ENCODE results near the gene ERLEC1. TPM values are rescaled to one million over a fixed set of nuclear protein-coding genes. Genes with fewer than 3 reads are reported as not detected.
A peak's percentile ranks its signal among the peaks of the same experiment; 100 is the strongest.

ERLEC1 gene, protein sequence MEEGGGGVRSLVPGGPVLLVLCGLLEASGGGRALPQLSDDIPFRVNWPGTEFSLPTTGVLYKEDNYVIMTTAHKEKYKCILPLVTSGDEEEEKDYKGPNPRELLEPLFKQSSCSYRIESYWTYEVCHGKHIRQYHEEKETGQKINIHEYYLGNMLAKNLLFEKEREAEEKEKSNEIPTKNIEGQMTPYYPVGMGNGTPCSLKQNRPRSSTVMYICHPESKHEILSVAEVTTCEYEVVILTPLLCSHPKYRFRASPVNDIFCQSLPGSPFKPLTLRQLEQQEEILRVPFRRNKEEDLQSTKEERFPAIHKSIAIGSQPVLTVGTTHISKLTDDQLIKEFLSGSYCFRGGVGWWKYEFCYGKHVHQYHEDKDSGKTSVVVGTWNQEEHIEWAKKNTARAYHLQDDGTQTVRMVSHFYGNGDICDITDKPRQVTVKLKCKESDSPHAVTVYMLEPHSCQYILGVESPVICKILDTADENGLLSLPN
- polyA plus RNA-seq (2013, experiment 1 of 2) = 33.7 TPM
- polyA plus RNA-seq (2013, experiment 2 of 2) = 35.2 TPM

DNA sequence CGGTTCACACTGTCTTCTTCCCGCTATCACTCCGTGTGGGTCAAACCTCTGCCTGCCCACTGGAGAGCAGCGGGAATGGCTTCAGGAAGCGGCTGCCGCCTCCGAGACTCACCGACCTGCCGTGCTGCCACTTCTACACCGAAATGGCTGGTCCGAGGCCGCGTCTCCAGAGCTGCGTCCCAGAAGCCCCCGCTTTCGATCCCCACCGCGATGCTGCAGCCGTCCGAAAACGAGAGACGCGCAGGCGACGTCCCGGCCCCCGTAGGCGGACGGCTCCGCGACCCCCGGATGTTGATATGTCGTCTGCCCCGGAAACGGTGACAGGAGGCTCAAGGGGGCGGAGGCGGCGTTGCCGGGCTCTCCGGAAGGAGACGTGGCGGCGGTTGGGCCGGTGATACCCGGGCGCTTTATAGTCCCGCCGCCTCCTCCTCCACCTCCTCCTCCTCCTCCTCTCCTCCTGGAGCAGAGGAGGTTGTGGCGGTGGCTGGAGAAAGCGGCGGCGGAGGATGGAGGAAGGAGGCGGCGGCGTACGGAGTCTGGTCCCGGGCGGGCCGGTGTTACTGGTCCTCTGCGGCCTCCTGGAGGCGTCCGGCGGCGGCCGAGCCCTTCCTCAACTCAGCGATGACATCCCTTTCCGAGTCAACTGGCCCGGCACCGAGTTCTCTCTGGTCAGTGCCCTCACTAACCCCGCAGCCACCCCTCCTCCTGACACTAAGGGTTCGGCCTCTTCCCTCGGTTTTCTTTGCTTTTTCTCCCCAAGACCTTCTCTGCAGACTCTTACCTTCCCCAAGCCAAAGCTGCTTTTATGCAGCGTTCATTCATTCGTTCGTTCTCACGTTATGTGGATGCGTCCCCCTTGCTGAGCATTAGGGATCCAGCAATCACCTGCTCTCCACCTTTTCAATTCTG is at the start of gene ERLEC1, which contains the start of gene ASB3:
ERLEC1 (plus strand) TSS at position 340 of the 909 bp plus-strand sequence; CDS start at position 507, 167 bp downstream.
ASB3 (minus strand) TSS at position 249 of the 909 bp plus-strand sequence. CDS start 21,381 bp downstream, outside the sequence.
- H2BK5ac ChIP-seq (ENCODE audit: low read length) = peak within 1 kb of the TSS; percentile 33
- WGBS, 2 donors (ENCODE audit: extremely low coverage in 2 of 2, insufficient read length in 2 of 2, insufficient replicate concordance in 1 of 2) = no CpG with 5 or more reads among the region's 77 CpGs
- no peak within 1 kb of the TSS for H2BK15ac ChIP-seq (ENCODE audit: low read length)

DNA sequence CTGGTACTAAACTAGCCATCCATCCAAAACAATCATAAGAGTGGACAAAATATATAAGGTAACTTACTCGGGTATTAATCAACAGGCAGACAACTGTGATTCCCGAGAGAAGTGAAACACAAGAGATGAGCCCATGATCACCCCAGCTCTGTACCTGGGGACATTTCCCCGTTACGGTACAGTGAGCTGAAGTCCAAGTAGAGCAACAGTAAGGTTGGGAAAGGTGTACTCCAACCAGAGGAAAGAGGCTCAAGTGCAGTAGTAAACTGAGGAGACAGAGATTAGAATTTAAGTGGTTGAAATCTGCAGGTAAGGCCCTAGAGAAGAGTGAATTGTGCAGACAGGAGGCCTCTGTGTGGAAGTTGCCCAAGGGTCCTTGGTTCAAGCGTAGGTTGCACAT is 49.8 kb upstream of the ERLEC1 start:
- Histone ChIP-seq H2BK12ac (ENCODE audit: low read length) (no peak overlapping the region), H3K18ac (ENCODE audit: low read length) (no peak overlapping the region), H4K8ac (ENCODE audit: low read depth, low read length) (no peak overlapping the region), H2AK5ac (ENCODE audit: low read depth, low read length) (no peak overlapping the region), H3K4me3 (ENCODE audit: low read length in 2 of 2) (no peak overlapping the region), H3K4ac (ENCODE audit: low read length) (no peak overlapping the region), H3K4me1 (ENCODE audit: control insufficient read depth in 2 of 2, insufficient read depth in 1 of 2, low read depth in 1 of 2, low read length in 2 of 2) (peaks cover 2 to 5% of the 10 kb centered on the region in 2 donors), H3K14ac (ENCODE audit: low read length) (no peak overlapping the region), H3K36me3 (replicated peaks in 1 of 2; ENCODE audit: control insufficient read depth in 2 of 2, insufficient read depth in 2 of 2, low read length in 2 of 2) (peaks cover 0 to 38% of the 10 kb centered on the region in 2 donors), H2BK5ac (ENCODE audit: low read length) (no peak overlapping the region), H3K27ac (replicated peaks; ENCODE audit: low read length) (no peak overlapping the region), H3K4me2 (ENCODE audit: insufficient read depth, low read length, poor library complexity, severe bottlenecking) (no peak overlapping the region), H3K79me1 (ENCODE audit: low read depth, low read length) (no peaks in the 10 kb centered on the region), H3K9me3 (replicated peaks in 1 of 2; ENCODE audit: control insufficient read depth in 2 of 2, insufficient read depth in 1 of 2, low read depth in 1 of 2, low read length in 2 of 2) (no peaks in the 10 kb centered on the region), H2AFZ (ENCODE audit: low read length) (no peak overlapping the region), H3K9ac (ENCODE audit: low read depth, low read length, poor library complexity) (no peak overlapping the region), H2BK15ac (ENCODE audit: low read length) (no peak overlapping the region), H3K27me3 (ENCODE audit: control insufficient read depth in 3 of 3, insufficient read depth in 3 of 3, low read depth in 1 of 3, low read length in 3 of 3) (no peaks in the 10 kb centered on the region), H2BK120ac (ENCODE audit: low read depth, low read length) (no peak overlapping the region), H4K91ac (ENCODE audit: low read depth, low read length, poor library complexity) (no peak overlapping the region), H3K23ac (ENCODE audit: low read depth, low read length, poor library complexity) (no peak overlapping the region)
- DNase-seq (ENCODE audit: low spot score) = no peak
- WGBS, 2 donors (ENCODE audit: extremely low coverage in 2 of 2, insufficient read length in 2 of 2, insufficient replicate concordance in 1 of 2) = no CpG with 5 or more reads among the region's 5 CpGs

More for the DNA sequence above, at the start of gene ERLEC1, which contains the start of gene ASB3:
- no peak within 1 kb of the TSS for H3K4ac ChIP-seq (ENCODE audit: low read length)
- H2AFZ ChIP-seq (ENCODE audit: low read length) = peak within 1 kb of the TSS; percentile 96
- H2AK5ac ChIP-seq (ENCODE audit: low read depth, low read length) = peak within 1 kb of the TSS; percentile 24
- peak within 1 kb of the TSS; percentile 95 for H3K4me2 ChIP-seq (ENCODE audit: insufficient read depth, low read length, poor library complexity, severe bottlenecking)
- H2BK120ac ChIP-seq (ENCODE audit: low read depth, low read length) = no peak within 1 kb of the TSS
- H3K4me3 ChIP-seq (ENCODE audit: low read length in 2 of 2) = peak within 1 kb of the TSS; percentile 59 to 94
- H3K9me3 ChIP-seq (replicated peaks in 1 of 2; ENCODE audit: control insufficient read depth in 2 of 2, insufficient read depth in 1 of 2, low read depth in 1 of 2, low read length in 2 of 2) = no peaks in the 10 kb centered on the region
- peak; percentile 85 for DNase-seq (ENCODE audit: low spot score)
- no peak within 1 kb of the TSS for H2BK12ac ChIP-seq (ENCODE audit: low read length)
- H3K27ac ChIP-seq (replicated peaks; ENCODE audit: low read length) = peak within 1 kb of the TSS; percentile 91
- H4K91ac ChIP-seq (ENCODE audit: low read depth, low read length, poor library complexity) = no peak within 1 kb of the TSS
- peak within 1 kb of the TSS; percentile 68 for H4K8ac ChIP-seq (ENCODE audit: low read depth, low read length)
- peaks cover 0 to 14% of the 10 kb centered on the region in 2 donors for H3K36me3 ChIP-seq (replicated peaks in 1 of 2; ENCODE audit: control insufficient read depth in 2 of 2, insufficient read depth in 2 of 2, low read length in 2 of 2)
- H3K18ac ChIP-seq (ENCODE audit: low read length) = peak within 1 kb of the TSS; percentile 84
- peak within 1 kb of the TSS; percentile 92 for H3K23ac ChIP-seq (ENCODE audit: low read depth, low read length, poor library complexity)
- no peaks in the 10 kb centered on the region for H3K27me3 ChIP-seq (ENCODE audit: control insufficient read depth in 3 of 3, insufficient read depth in 3 of 3, low read depth in 1 of 3, low read length in 3 of 3)
- peak within 1 kb of the TSS; percentile 90 for H3K9ac ChIP-seq (ENCODE audit: low read depth, low read length, poor library complexity)
- peaks cover 9 to 14% of the 10 kb centered on the region in 2 donors for H3K4me1 ChIP-seq (ENCODE audit: control insufficient read depth in 2 of 2, insufficient read depth in 1 of 2, low read depth in 1 of 2, low read length in 2 of 2)
- H3K79me1 ChIP-seq (ENCODE audit: low read depth, low read length) = peaks cover 7% of the 10 kb centered on the region
- peak within 1 kb of the TSS; percentile 77 for H3K14ac ChIP-seq (ENCODE audit: low read length)

DNA sequence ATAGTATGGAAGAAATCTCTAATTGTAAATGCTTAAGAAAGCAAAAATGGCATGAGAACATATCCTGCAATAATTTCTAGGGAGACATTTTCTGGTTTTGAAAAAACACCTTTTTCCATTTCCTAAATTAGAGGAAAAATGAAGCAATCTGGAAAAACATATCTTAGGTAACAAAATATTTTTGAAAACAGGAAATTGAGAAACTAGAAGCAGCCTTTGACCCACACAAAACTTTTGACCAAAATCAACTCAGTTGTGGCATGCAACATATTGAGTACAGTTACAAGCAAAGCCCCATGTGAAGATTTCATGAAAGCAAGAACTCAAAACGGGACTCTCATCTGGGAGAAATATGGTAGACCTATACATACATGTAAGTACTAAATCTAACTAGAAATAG is 47.8 kb upstream of the ERLEC1 start:
- H3K4ac ChIP-seq (ENCODE audit: low read length) = no peak overlapping the region
- H2AK5ac ChIP-seq (ENCODE audit: low read depth, low read length) = no peak overlapping the region
- no peak for DNase-seq (ENCODE audit: low spot score)
- H3K9me3 ChIP-seq (replicated peaks in 1 of 2; ENCODE audit: control insufficient read depth in 2 of 2, insufficient read depth in 1 of 2, low read depth in 1 of 2, low read length in 2 of 2) = peaks cover 0 to 4% of the 10 kb centered on the region in 2 donors
- H3K27ac ChIP-seq (replicated peaks; ENCODE audit: low read length) = no peak overlapping the region
- H3K36me3 ChIP-seq (replicated peaks in 1 of 2; ENCODE audit: control insufficient read depth in 2 of 2, insufficient read depth in 2 of 2, low read length in 2 of 2) = peaks cover 0 to 41% of the 10 kb centered on the region in 2 donors
- no peak overlapping the region for H4K8ac ChIP-seq (ENCODE audit: low read depth, low read length)
- no peaks in the 10 kb centered on the region for H3K79me1 ChIP-seq (ENCODE audit: low read depth, low read length)
- no peak overlapping the region for H3K4me3 ChIP-seq (ENCODE audit: low read length in 2 of 2)
- no peaks in the 10 kb centered on the region for H3K27me3 ChIP-seq (ENCODE audit: control insufficient read depth in 3 of 3, insufficient read depth in 3 of 3, low read depth in 1 of 3, low read length in 3 of 3)
- H2BK12ac ChIP-seq (ENCODE audit: low read length) = no peak overlapping the region
- H2BK120ac ChIP-seq (ENCODE audit: low read depth, low read length) = no peak overlapping the region
- no peak overlapping the region for H2AFZ ChIP-seq (ENCODE audit: low read length)
- no peak overlapping the region for H3K14ac ChIP-seq (ENCODE audit: low read length)
- H3K4me2 ChIP-seq (ENCODE audit: insufficient read depth, low read length, poor library complexity, severe bottlenecking) = no peak overlapping the region
- WGBS, 2 donors (ENCODE audit: extremely low coverage in 2 of 2, insufficient read length in 2 of 2, insufficient replicate concordance in 1 of 2) = no CpG with 5 or more reads among the region's 1 CpG
- no peak overlapping the region for H3K23ac ChIP-seq (ENCODE audit: low read depth, low read length, poor library complexity)
- H3K9ac ChIP-seq (ENCODE audit: low read depth, low read length, poor library complexity) = no peak overlapping the region
- no peak overlapping the region for H4K91ac ChIP-seq (ENCODE audit: low read depth, low read length, poor library complexity)
- H3K4me1 ChIP-seq (ENCODE audit: control insufficient read depth in 2 of 2, insufficient read depth in 1 of 2, low read depth in 1 of 2, low read length in 2 of 2) = peaks cover 2 to 5% of the 10 kb centered on the region in 2 donors
- no peak overlapping the region for H2BK5ac ChIP-seq (ENCODE audit: low read length)
- no peak overlapping the region for H2BK15ac ChIP-seq (ENCODE audit: low read length)
- no peak overlapping the region for H3K18ac ChIP-seq (ENCODE audit: low read length)

All from neuronal stem cell (in vitro differentiated cells).